ENCODE data around the gene UBA6.

The UBA6 gene

DNA sequence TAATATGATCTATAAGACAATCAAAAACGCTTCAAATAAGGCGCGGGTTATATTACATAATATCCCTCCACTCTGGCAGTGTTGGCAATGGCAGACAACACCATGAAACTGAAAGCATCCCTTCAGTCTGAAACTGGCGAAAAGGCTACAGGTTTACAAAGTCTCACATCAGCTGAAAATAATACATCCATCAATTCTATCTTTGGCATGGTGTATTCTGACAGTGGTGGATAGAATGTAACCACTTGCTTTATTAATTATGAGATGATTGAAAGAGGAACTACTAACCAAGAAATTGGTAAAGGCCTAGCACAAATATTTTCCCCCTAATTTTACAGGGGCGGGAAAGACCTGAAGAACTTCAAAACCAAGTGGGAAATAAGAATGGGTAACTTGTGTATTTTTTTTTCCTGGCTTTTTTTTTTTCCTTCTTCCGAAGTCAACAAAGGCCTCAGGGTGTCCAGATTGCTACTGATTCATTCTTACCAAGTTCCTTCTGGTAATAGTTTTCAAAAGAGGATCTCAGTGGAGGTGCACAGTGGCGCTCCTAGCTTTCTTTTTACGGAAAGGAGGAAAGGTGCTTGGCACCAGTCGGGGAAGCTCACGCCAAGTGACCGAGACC, 728 bp downstream of the UBA6 start:
- Mint-ChIP-seq H3K4me1 (peaks cover 46% of the 10 kb centered on the region), H3K4me3 (peak overlapping the region; percentile 88 to 98), H3K9me3 (no peaks in the 10 kb centered on the region), H3K27ac (peak overlapping the region; percentile 89 to 98), H3K27me3 (no peaks in the 10 kb centered on the region)
- ATAC-seq = peak; percentile 1
- no peak for DNase-seq

GRCh38 chr4:67699603-67700002, 1.4 kb downstream of the UBA6 start:
- no peak for DNase-seq
- no peak overlapping the region for H3K27ac Mint-ChIP-seq
- H3K9me3 Mint-ChIP-seq = no peaks in the 10 kb centered on the region
- no peaks in the 10 kb centered on the region for H3K27me3 Mint-ChIP-seq
- H3K4me3 Mint-ChIP-seq = peak overlapping the region; percentile 88 to 98
- ATAC-seq = no peak
- peaks cover 39% of the 10 kb centered on the region for H3K4me1 Mint-ChIP-seq

DNA sequence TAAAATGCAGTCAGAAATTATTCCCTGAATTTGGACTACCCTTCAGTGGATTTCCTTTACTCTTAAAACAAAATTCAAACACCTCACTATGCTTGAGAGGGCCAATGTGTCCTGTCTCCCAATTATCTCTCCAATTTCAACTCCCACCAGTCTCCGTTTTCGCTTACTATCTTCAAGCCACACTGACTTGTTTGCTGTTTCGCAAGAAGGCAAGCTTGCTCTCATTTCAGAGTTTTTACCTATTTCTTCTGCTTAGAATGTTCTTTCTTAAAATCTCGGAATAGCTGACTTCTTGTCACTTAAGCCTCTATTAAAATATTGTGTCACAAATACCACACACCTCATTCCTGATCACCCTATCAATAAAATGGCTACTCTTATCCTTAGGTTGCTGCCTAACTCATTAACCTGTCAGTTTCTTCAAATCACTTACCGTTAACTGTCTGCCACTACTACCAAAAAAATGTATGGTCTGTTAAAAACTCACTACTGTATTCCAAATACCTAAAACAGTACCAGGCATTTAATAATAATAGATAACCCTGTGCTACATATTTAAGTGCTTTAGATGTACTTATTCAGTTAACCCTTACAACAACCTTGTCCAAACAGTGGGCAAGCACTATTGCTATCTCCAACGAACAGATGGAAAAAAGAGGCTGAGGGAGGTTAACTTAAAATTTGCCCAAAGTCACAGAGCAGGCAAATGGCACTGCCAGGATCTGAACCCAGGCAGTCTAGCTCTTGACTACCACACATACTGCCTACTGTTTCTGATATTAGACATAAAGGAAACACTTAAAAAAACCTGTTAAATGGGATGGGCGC, 2.9 kb downstream of the UBA6 start:
- no peaks in the 10 kb centered on the region for H3K27me3 Mint-ChIP-seq
- H3K4me3 Mint-ChIP-seq = no peak overlapping the region
- H3K9me3 Mint-ChIP-seq = no peaks in the 10 kb centered on the region
- no peak for DNase-seq
- peaks cover 24% of the 10 kb centered on the region for H3K4me1 Mint-ChIP-seq
- ATAC-seq = no peak
- H3K27ac Mint-ChIP-seq = no peak overlapping the region

DNA sequence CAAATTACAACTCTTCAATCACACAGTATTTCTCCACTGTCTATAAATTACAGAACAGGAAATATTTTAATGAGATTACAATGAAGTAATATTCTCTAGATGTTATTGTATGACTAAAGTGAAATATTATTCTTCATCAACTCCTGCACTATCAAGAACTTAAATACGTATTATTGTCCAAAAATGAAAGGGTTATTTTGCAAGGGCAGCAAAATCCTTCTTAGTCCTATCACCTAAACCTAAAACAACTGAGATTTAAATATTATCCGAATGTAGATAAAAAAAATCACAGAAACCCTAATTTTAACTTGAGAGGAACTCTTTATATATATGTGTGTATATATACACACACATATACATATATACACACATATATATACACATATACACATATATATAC, 4.9 kb downstream of the UBA6 start:
- ATAC-seq (no peak), DNase-seq (no peak)
- Mint-ChIP-seq H3K9me3 (peaks cover 0 to 4% of the 10 kb centered on the region in 2 donors), H3K27ac (no peak overlapping the region), H3K4me1 (peaks cover 22% of the 10 kb centered on the region), H3K4me3 (no peak overlapping the region), H3K27me3 (no peaks in the 10 kb centered on the region)

- H3K27ac Mint-ChIP-seq = no peak overlapping the region
- peaks cover 28% of the 10 kb centered on the region for H3K4me1 Mint-ChIP-seq
- H3K27me3 Mint-ChIP-seq = no peaks in the 10 kb centered on the region
- ATAC-seq (no peak), DNase-seq (no peak)
- peaks cover 0 to 4% of the 10 kb centered on the region in 2 donors for H3K9me3 Mint-ChIP-seq
- no peak overlapping the region for H3K4me3 Mint-ChIP-seq
Observed at GRCh38 chr4:67694662-67695061, 6.3 kb downstream of the UBA6 start.

- Mint-ChIP-seq H3K27ac (no peak overlapping the region), H3K9me3 (peaks cover 0 to 4% of the 10 kb centered on the region in 2 donors), H3K4me3 (no peak overlapping the region), H3K4me1 (peaks cover 15% of the 10 kb centered on the region), H3K27me3 (no peaks in the 10 kb centered on the region)
- ATAC-seq (no peak), DNase-seq (no peak)
Observed at GRCh38 chr4:67691328-67691727, 9.6 kb downstream of the UBA6 start.

DNA sequence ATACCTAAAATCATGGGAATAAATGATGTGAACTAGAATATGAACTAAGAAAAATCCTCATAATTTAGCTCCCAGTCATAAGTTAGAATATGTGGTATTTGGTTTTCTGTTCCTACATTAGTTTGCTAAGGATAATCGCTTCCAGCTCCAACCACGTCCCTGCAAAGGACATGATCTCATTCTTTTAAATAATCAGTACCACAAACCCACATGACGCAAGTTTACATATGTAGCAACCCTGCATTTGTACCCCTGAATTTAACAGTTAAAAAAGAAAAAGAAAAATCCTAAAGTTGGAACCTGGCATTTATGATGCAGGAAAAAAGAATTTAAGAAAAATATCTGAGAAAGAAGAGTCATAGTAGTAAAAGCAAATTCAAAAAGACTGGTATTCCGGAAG, 13.3 kb downstream of the UBA6 start:
- Mint-ChIP-seq H3K4me1 (peaks cover 33% of the 10 kb centered on the region), H3K9me3 (peaks cover 0 to 4% of the 10 kb centered on the region in 2 donors), H3K4me3 (no peak overlapping the region), H3K27ac (peak overlapping the region in 1 of 2 donors; percentile 34), H3K27me3 (no peaks in the 10 kb centered on the region)
- DNase-seq (no peak), ATAC-seq (no peak)

GRCh38 chr4:67685532-67685859, 15.5 kb downstream of the UBA6 start:
- Mint-ChIP-seq H3K9me3 (no peaks in the 10 kb centered on the region), H3K4me3 (peak overlapping the region in 1 of 2 donors; percentile 66), H3K27ac (no peak overlapping the region), H3K27me3 (no peaks in the 10 kb centered on the region), H3K4me1 (peaks cover 30% of the 10 kb centered on the region)
- DNase-seq (no peak), ATAC-seq (peak; percentile 31)

- H3K27ac Mint-ChIP-seq = no peak overlapping the region
Observed at GRCh38 chr4:67684839-67685531, 16.0 kb downstream of the UBA6 start.

GRCh38 chr4:67682266-67682665, 18.7 kb downstream of the UBA6 start:
- Mint-ChIP-seq H3K27me3 (no peaks in the 10 kb centered on the region), H3K9me3 (no peaks in the 10 kb centered on the region), H3K27ac (no peak overlapping the region), H3K4me1 (peaks cover 20% of the 10 kb centered on the region), H3K4me3 (no peak overlapping the region)
- DNase-seq = no peak
- no peak for ATAC-seq

More at GRCh38 chr4:67684839-67685531, 16.0 kb downstream of the UBA6 start:
- peak; percentile 84 for ATAC-seq
- no peaks in the 10 kb centered on the region for H3K27me3 Mint-ChIP-seq
- H3K4me3 Mint-ChIP-seq = peak overlapping the region in 1 of 2 donors; percentile 66
- peaks cover 25% of the 10 kb centered on the region for H3K4me1 Mint-ChIP-seq
- no peak for DNase-seq
- no peaks in the 10 kb centered on the region for H3K9me3 Mint-ChIP-seq

DNA sequence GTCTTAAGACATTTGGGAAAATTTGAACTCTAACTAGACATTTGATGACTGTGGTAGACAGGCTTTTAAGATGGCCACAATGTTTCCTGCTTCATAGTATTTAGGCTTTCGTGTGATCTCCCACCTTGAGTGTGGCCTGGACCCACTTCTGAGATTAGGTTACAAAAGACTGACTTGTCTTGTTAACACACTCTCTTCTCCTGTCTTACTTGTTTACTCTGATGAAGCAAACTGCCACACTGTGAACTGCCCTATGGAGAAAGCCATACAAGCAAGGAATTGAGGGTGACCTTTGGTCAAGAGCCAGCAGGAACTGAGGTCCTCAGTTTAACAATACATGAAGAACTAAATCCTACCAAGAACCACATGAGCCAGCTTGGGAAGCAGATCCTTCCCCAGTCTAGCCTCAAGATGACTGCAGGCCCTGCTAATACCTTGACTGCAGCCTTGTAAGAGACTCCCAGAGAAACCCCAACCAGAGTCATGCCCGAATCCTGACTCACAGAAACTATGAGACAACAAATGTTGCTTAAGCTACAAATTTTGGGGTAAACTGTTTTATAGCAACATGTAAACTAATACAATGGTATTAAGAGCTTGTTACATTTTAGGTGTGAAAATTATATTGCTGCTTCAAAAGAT, 20.3 kb downstream of the UBA6 start:
- no peak overlapping the region for H3K4me3 Mint-ChIP-seq
- H3K27ac Mint-ChIP-seq = peak overlapping the region in 1 of 2 donors; percentile 86
- no peak for DNase-seq
- no peaks in the 10 kb centered on the region for H3K9me3 Mint-ChIP-seq
- no peak for ATAC-seq
- H3K27me3 Mint-ChIP-seq = no peaks in the 10 kb centered on the region
- peaks cover 11% of the 10 kb centered on the region for H3K4me1 Mint-ChIP-seq

DNA sequence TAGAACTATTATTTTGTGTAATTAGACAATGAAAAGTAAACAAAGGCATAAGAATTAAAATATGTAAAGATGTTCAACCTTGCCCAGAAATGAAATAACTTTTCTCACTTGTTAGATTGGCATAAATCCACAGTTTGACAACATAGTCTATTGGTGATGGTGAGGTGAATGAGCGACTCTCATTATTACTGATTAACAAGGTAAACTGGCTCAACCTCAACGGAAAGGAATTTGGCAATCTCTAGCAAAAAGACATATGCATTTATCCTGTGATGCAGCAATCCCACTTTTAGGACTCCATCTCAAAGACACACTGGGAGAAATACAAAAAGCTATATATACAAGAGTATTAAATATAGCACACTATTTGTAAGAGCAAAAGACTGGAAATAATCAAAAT, 22.3 kb downstream of the UBA6 start:
- DNase-seq (no peak), ATAC-seq (no peak)
- no peaks in the 10 kb centered on the region for H3K9me3 Mint-ChIP-seq
- no peaks in the 10 kb centered on the region for H3K4me1 Mint-ChIP-seq
- no peak overlapping the region for H3K4me3 Mint-ChIP-seq
- no peaks in the 10 kb centered on the region for H3K27me3 Mint-ChIP-seq
- no peak overlapping the region for H3K27ac Mint-ChIP-seq

GRCh38 chr4:67674098-67674497, 26.9 kb downstream of the UBA6 start:
- no peak overlapping the region for H3K27ac Mint-ChIP-seq
- no peaks in the 10 kb centered on the region for H3K4me1 Mint-ChIP-seq
- no peak overlapping the region for H3K4me3 Mint-ChIP-seq
- ATAC-seq (no peak), DNase-seq (no peak)
- H3K27me3 Mint-ChIP-seq = no peaks in the 10 kb centered on the region
- H3K9me3 Mint-ChIP-seq = no peaks in the 10 kb centered on the region

- ATAC-seq (no peak), DNase-seq (no peak)
- H3K9me3 Mint-ChIP-seq = no peaks in the 10 kb centered on the region
- no peaks in the 10 kb centered on the region for H3K4me1 Mint-ChIP-seq
- no peak overlapping the region for H3K27ac Mint-ChIP-seq
- H3K27me3 Mint-ChIP-seq = no peaks in the 10 kb centered on the region
- H3K4me3 Mint-ChIP-seq = no peak overlapping the region
Observed at GRCh38 chr4:67668315-67668714, 32.6 kb downstream of the UBA6 start.

- Mint-ChIP-seq H3K9me3 (peaks cover 22 to 26% of the 10 kb centered on the region in 2 donors), H3K27ac (no peak overlapping the region), H3K27me3 (no peaks in the 10 kb centered on the region), H3K4me3 (no peak overlapping the region), H3K4me1 (peaks cover 23% of the 10 kb centered on the region)
- no peak for DNase-seq
- ATAC-seq = no peak
Observed at GRCh38 chr4:67660418-67660817, 40.5 kb downstream of the UBA6 start.
